Lung microvascular endothelial cell (primary cell): ENCODE results near the gene SCAF1. TPM values are rescaled to one million over a fixed set of nuclear protein-coding genes. Genes with fewer than 3 reads are reported as not detected.

ENCODE experiments used
- total RNA-seq: library from RNA; depleted of rRNA; stranded (reverse); fragments of >200 nt; gene quantifications from 2 replicates; pipeline ENCODE4 v1.2.1, GENCODE V29; 2014

The SCAF1 gene
- total RNA-seq, 1 donor from 2014 or later, result 6.3 TPM

Other genes starting within 250 kb of the SCAF1 start
- gene PTH2, start 218.8 kb upstream of the SCAF1 start, total RNA-seq, result not detected in 2 replicates
- gene GFY, start 216.8 kb upstream of the SCAF1 start, total RNA-seq, result not detected in 2 replicates
- under 0.01 and 0.20 TPM in 2 replicates for gene SLC17A7, start 200.7 kb upstream of the SCAF1 start, total RNA-seq
- gene PIH1D1, start 190.4 kb upstream of the SCAF1 start, total RNA-seq, result 115 and 140 TPM in 2 replicates
- gene ALDH16A1, start 189.0 kb upstream of the SCAF1 start, total RNA-seq, result 32.3 and 49.6 TPM in 2 replicates
- gene FLT3LG, start 168.0 kb upstream of the SCAF1 start, total RNA-seq, result 0.79 and 0.87 TPM in 2 replicates
- gene RPL13A, start 154.6 kb upstream of the SCAF1 start, total RNA-seq, result 3,685 and 3,947 TPM in 2 replicates
- gene RPS11, start 145.8 kb upstream of the SCAF1 start, total RNA-seq, result 2,677 and 3,620 TPM in 2 replicates
- gene FCGRT, start 129.5 kb upstream of the SCAF1 start, total RNA-seq, result 72.6 and 193 TPM in 2 replicates
- gene RCN3, start 114.2 kb upstream of the SCAF1 start, total RNA-seq, result 6.3 and 13.3 TPM in 2 replicates
- 87.6 and 105 TPM in 2 replicates for gene NOSIP, start 61.7 kb upstream of the SCAF1 start, total RNA-seq
- gene PRRG2, start 60.9 kb upstream of the SCAF1 start, total RNA-seq, result 4.6 and 12.5 TPM in 2 replicates
- gene PRR12, start 51.0 kb upstream of the SCAF1 start, total RNA-seq, result 1.1 and 2.0 TPM in 2 replicates
- 18.1 and 18.3 TPM in 2 replicates for gene RRAS, start 2.1 kb upstream of the SCAF1 start, total RNA-seq
- gene IRF3, start 23.6 kb downstream of the SCAF1 start, total RNA-seq, result 26.8 and 43.1 TPM in 2 replicates
- gene BCL2L12, start 23.7 kb downstream of the SCAF1 start, total RNA-seq, result 3.4 and 4.8 TPM in 2 replicates
- 257 and 308 TPM in 2 replicates for gene PRMT1, start 35.1 kb downstream of the SCAF1 start, total RNA-seq
- 0.22 and 0.40 TPM in 2 replicates for gene ADM5, start 47.4 kb downstream of the SCAF1 start, total RNA-seq
- gene CPT1C, start 48.9 kb downstream of the SCAF1 start, total RNA-seq, result 14.1 and 14.4 TPM in 2 replicates
- gene TSKS, start 121.1 kb downstream of the SCAF1 start, total RNA-seq, result under 0.01 TPM in 2 replicates
- 37.1 and 41.6 TPM in 2 replicates for gene AP2A1, start 124.8 kb downstream of the SCAF1 start, total RNA-seq
- 11.6 and 14.3 TPM in 2 replicates for gene FUZ, start 171.1 kb downstream of the SCAF1 start, total RNA-seq
- gene MED25, start 176.1 kb downstream of the SCAF1 start, total RNA-seq, result 7.6 and 9.9 TPM in 2 replicates
- gene PTOV1, start 208.9 kb downstream of the SCAF1 start, total RNA-seq, result 42.1 and 49.6 TPM in 2 replicates
- 25.5 and 27.4 TPM in 2 replicates for gene PNKP, start 225.4 kb downstream of the SCAF1 start, total RNA-seq
- gene AKT1S1, start 235.1 kb downstream of the SCAF1 start, total RNA-seq, result 5.7 and 8.1 TPM in 2 replicates
- gene TBC1D17, start 235.5 kb downstream of the SCAF1 start, total RNA-seq, result 6.1 and 8.3 TPM in 2 replicates